ENCODE results near the gene C4B.

C4B gene

DNA sequence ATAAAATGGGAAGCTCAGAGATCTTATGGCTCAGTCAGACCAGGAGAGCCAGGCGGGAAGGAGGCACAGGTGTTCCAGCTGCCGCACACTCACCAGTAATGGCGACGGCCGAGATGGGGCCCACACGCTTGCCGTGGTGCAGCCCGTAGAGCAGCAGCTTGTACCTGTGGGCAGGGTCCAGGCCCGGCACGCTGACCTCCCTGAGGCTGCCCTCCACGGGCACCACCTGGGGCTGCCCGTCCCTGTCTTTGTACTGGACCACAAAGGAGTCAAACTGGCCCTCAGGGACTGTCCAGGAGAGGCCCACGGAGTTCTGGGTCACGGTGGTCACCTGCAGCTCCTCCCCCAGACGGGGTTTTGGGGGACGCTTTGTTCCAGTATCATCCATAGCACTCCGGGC lies 54.9 kb downstream of the C4B start:
- H3K4me3 ChIP-seq (ENCODE audit: low read depth, low read length) = no peak overlapping the region
- peaks cover 2% of the 10 kb centered on the region for H3K4me1 ChIP-seq (ENCODE audit: control insufficient read depth, insufficient read depth, low read length)
- H3K9ac ChIP-seq (ENCODE audit: low read depth, low read length) = no peak overlapping the region
- no peaks in the 10 kb centered on the region for H3K36me3 ChIP-seq (ENCODE audit: control insufficient read depth, insufficient read depth, low read length)
- H3K9me3 ChIP-seq (ENCODE audit: control insufficient read depth, insufficient read depth, low read length) = no peaks in the 10 kb centered on the region
- no peaks in the 10 kb centered on the region for H3K27me3 ChIP-seq (ENCODE audit: control insufficient read depth, insufficient read depth, low read length)

DNA sequence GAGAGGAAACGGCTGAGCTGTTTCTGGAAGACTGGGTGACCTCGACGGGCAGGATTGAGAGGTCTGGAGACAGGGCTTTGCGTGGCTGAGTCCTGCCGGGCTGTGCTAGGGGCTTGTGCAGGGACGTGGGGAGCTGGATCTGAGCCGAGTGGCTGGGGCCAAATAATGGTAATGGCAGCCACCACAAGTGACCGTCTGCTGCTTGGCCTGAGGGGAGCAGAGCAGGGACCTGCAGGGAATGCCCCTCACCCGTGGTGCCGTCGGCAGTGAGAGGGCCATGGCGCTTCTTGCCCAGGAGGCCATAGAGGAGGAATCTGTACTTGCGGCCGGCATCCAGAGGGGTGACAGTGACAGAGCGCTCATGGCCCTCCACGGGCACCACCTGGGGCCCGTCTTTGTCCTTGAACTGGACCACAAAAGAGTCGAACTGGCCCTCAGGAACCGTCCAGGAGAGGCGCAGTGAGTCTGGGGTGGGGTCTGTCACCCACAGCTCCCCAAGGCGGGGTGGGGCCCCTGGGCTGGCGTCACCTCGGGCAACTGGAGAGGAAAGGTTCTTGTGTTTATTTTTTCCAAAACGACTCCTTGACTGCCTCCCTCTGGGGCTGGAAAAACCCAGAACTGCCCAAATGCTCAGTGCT lies 55.4 kb downstream of the C4B start:
- no peaks in the 10 kb centered on the region for H3K9me3 ChIP-seq (ENCODE audit: control insufficient read depth, insufficient read depth, low read length)
- no peaks in the 10 kb centered on the region for H3K36me3 ChIP-seq (ENCODE audit: control insufficient read depth, insufficient read depth, low read length)
- no peak overlapping the region for H3K4me3 ChIP-seq (ENCODE audit: low read depth, low read length)
- no peak overlapping the region for H3K9ac ChIP-seq (ENCODE audit: low read depth, low read length)
- peaks cover 2% of the 10 kb centered on the region for H3K4me1 ChIP-seq (ENCODE audit: control insufficient read depth, insufficient read depth, low read length)
- no peaks in the 10 kb centered on the region for H3K27me3 ChIP-seq (ENCODE audit: control insufficient read depth, insufficient read depth, low read length)

DNA sequence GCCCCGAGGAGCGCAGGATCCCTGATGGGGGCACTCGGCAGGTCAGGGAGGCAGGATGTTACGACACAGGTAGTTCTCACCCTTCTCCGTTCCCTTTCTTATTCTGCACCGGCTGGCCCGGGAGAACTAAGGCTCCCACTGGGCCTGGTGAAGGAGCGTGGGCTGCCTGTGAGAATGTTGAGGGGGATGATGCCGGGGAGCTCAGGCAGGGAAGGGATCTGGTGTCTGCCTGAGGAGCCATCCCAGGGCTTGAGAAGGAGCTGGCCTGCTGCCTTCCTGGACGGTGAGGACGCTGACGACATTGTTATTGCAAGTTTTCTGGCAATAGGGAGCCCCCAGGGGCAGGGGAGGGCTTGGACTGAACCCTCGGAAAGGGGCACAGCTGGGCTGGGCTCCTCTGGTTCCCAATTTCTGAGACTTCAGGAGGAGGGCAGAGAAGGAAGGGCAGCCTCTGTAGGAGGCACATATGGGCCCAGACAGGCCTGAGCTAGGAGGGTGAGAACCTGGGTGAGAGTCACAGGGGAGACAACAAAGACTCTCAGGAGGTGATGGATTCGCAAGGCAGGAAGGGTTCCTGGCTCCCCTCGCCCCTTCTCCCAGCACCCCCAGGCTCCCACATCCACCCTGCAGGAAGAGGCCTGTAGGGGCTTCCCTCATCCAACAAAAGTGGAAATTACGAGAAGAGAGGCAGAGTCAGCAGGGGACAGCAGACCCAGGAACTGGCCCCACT lies 56.4 kb downstream of the C4B start:
- no peaks in the 10 kb centered on the region for H3K36me3 ChIP-seq (ENCODE audit: control insufficient read depth, insufficient read depth, low read length)
- no peaks in the 10 kb centered on the region for H3K27me3 ChIP-seq (ENCODE audit: control insufficient read depth, insufficient read depth, low read length)
- H3K9me3 ChIP-seq (ENCODE audit: control insufficient read depth, insufficient read depth, low read length) = no peaks in the 10 kb centered on the region
- H3K4me1 ChIP-seq (ENCODE audit: control insufficient read depth, insufficient read depth, low read length) = peaks cover 2% of the 10 kb centered on the region
- no peak overlapping the region for H3K9ac ChIP-seq (ENCODE audit: low read depth, low read length)
- H3K4me3 ChIP-seq (ENCODE audit: low read depth, low read length) = no peak overlapping the region

DNA sequence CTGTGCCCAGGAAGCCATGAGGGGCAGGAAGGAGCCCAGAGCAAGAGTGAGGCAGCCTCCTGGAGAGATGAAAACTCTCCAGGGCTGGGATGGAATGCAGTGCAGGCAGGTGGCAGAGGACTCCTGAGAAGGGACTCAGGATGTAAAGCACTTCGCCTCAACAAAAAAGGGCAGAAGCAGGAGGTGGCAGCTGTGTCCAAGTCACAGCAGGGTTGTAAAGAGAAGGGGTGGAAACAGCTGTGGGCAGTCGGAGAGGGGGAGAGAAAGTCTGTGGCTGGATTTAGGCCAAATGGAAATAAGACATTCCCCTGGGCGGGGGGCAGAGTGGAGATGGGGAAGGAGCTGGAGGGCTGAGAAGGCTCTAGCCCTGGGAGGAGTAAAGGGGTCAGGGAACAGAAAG lies 58.5 kb downstream of the C4B start:
- peaks cover 2% of the 10 kb centered on the region for H3K4me1 ChIP-seq (ENCODE audit: control insufficient read depth, insufficient read depth, low read length)
- H3K36me3 ChIP-seq (ENCODE audit: control insufficient read depth, insufficient read depth, low read length) = no peaks in the 10 kb centered on the region
- no peaks in the 10 kb centered on the region for H3K9me3 ChIP-seq (ENCODE audit: control insufficient read depth, insufficient read depth, low read length)
- no peak overlapping the region for H3K9ac ChIP-seq (ENCODE audit: low read depth, low read length)
- no peak overlapping the region for H3K4me3 ChIP-seq (ENCODE audit: low read depth, low read length)
- no peaks in the 10 kb centered on the region for H3K27me3 ChIP-seq (ENCODE audit: control insufficient read depth, insufficient read depth, low read length)

DNA sequence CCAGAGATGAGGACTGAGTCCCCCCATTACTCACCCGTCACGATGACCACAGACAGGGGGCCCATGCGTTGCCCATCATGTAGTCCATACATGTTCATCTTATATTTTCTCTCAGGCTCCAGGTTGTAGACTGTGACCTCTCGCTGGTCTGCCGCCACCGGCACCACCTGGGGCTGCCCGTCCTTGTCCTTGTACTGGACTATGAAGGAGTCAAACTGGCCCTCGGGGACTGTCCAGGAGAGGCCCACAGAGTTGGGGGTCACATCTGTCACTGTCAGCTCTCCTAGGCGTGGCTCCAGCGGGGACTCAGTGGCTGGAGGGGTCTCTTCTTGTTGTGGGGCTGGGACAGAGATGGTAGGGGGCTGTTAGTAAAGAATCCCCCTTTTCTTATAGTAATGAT lies 59.0 kb downstream of the C4B start:
- Histone ChIP-seq H3K9ac (ENCODE audit: low read depth, low read length) (no peak overlapping the region), H3K36me3 (ENCODE audit: control insufficient read depth, insufficient read depth, low read length) (peaks cover under 1% of the 10 kb centered on the region), H3K27me3 (ENCODE audit: control insufficient read depth, insufficient read depth, low read length) (no peaks in the 10 kb centered on the region), H3K4me1 (ENCODE audit: control insufficient read depth, insufficient read depth, low read length) (peaks cover 2% of the 10 kb centered on the region), H3K4me3 (ENCODE audit: low read depth, low read length) (no peak overlapping the region), H3K9me3 (ENCODE audit: control insufficient read depth, insufficient read depth, low read length) (no peaks in the 10 kb centered on the region)

DNA sequence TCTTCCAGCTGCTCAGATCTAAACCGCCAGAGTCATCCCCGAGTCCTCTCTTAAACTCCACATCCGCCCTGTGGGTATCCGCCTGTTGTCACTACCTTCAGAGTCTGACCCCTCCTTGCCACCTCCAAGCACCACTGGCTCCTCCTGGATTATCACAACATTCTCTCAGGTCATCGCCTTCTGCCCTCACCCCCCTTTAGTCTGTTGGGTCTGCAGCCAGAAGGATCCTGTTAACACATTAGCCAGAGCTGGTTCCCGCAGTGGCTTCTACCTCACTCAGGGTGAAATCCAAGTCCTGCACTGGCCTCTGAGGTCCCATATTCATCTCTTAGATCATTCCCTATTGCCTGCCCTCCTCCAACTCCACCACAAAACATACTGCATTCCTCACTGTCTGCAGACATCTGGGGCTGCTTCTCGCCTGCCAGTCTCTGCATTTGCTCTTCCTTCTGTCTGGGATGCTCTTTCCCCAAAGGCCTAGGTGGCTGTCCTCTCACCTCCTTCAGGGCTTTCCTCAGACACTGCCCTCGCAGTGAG lies 60.5 kb downstream of the C4B start:
- peaks cover 4% of the 10 kb centered on the region for H3K36me3 ChIP-seq (ENCODE audit: control insufficient read depth, insufficient read depth, low read length)
- H3K27me3 ChIP-seq (ENCODE audit: control insufficient read depth, insufficient read depth, low read length) = no peaks in the 10 kb centered on the region
- no peaks in the 10 kb centered on the region for H3K9me3 ChIP-seq (ENCODE audit: control insufficient read depth, insufficient read depth, low read length)
- H3K9ac ChIP-seq (ENCODE audit: low read depth, low read length) = no peak overlapping the region
- H3K4me1 ChIP-seq (ENCODE audit: control insufficient read depth, insufficient read depth, low read length) = peaks cover 2% of the 10 kb centered on the region
- H3K4me3 ChIP-seq (ENCODE audit: low read depth, low read length) = no peak overlapping the region

DNA sequence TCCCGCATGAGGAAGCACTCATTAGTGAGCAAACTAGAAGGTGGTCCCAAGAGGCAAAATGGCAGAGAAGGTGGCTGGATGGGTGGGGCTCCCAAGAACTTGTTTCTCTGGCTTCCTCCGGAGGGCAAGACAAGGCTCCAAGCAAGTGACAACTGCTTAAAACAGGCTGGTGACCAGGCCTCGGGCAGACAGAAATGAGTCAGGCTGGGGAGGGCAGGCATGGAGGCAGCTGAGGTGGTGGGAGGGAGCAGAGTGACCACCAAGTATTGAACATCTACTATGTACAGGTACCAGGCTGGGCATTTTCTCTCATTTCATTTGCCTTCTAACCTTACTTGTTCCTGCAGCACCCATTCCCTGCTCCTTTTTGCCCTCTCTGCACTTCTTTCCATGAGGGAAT lies 61.2 kb downstream of the C4B start:
- no peaks in the 10 kb centered on the region for H3K27me3 ChIP-seq (ENCODE audit: control insufficient read depth, insufficient read depth, low read length)
- peaks cover 4% of the 10 kb centered on the region for H3K36me3 ChIP-seq (ENCODE audit: control insufficient read depth, insufficient read depth, low read length)
- H3K9ac ChIP-seq (ENCODE audit: low read depth, low read length) = no peak overlapping the region
- no peak overlapping the region for H3K4me3 ChIP-seq (ENCODE audit: low read depth, low read length)
- no peaks in the 10 kb centered on the region for H3K9me3 ChIP-seq (ENCODE audit: control insufficient read depth, insufficient read depth, low read length)
- no peaks in the 10 kb centered on the region for H3K4me1 ChIP-seq (ENCODE audit: control insufficient read depth, insufficient read depth, low read length)

DNA sequence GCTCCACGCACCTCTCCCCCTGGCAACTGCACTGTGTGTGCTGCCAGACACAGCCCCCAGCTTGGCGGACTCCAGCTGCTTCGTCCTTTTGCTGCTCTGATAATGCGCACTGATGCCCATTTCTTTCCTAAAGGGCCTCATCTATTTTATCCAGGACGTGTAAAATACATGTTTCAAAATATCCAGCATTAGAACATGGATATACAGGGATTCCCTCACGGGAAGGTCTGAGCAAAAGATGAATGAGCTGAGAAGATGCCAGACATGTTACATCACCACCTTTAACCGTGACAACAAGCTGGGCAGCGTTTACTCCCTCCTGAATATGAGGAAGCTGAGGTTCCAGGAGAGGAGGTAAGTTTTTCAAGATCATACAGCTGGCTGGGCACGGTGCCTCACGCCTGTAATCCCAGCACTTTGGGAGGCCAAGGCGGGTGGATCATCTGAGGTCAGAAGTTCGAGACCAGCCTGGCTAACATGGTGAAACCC lies 61.8 kb downstream of the C4B start:
- Histone ChIP-seq H3K36me3 (ENCODE audit: control insufficient read depth, insufficient read depth, low read length) (peaks cover 4% of the 10 kb centered on the region), H3K9me3 (ENCODE audit: control insufficient read depth, insufficient read depth, low read length) (no peaks in the 10 kb centered on the region), H3K9ac (ENCODE audit: low read depth, low read length) (no peak overlapping the region), H3K4me3 (ENCODE audit: low read depth, low read length) (no peak overlapping the region), H3K27me3 (ENCODE audit: control insufficient read depth, insufficient read depth, low read length) (no peaks in the 10 kb centered on the region), H3K4me1 (ENCODE audit: control insufficient read depth, insufficient read depth, low read length) (no peaks in the 10 kb centered on the region)

DNA sequence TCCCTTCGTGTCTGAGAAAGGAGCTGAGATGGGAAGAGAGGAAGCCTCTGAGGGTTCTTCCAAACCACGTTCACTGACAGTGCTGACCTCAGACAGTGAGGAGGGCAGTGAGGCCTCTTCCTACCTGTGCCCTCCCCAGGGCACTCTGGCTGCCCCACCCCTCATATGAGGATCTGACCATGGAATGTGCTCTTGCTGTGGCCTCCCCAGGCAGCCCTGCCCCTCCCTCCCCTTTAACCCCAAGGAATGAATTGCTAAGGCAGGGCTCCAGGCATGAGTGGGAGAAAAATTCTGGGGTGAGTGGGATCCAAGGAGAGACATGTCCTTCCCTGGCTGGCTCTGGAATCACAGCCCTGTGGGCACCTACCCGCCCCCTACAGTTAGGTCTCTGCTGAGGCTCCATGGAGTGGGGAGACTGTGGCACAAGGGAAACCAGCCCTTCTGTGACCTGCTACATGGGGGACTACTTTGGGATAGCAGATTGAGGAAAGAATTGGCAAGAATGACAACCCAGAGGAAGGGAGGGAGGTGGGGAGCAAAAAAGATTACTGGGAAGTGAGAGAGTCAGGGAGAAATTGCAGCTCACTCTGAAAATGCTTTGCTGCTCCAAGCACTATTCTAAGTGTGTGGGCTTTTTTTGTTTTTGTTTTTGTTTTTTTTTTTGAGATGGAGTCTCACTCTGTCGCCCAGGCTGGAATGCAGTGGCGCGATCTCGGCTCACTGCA lies 65.1 kb downstream of the C4B start:
- peaks cover 6% of the 10 kb centered on the region for H3K36me3 ChIP-seq (ENCODE audit: control insufficient read depth, insufficient read depth, low read length)
- H3K9me3 ChIP-seq (ENCODE audit: control insufficient read depth, insufficient read depth, low read length) = no peaks in the 10 kb centered on the region
- H3K4me3 ChIP-seq (ENCODE audit: low read depth, low read length) = no peak overlapping the region
- no peak overlapping the region for H3K9ac ChIP-seq (ENCODE audit: low read depth, low read length)
- no peaks in the 10 kb centered on the region for H3K4me1 ChIP-seq (ENCODE audit: control insufficient read depth, insufficient read depth, low read length)
- no peaks in the 10 kb centered on the region for H3K27me3 ChIP-seq (ENCODE audit: control insufficient read depth, insufficient read depth, low read length)

DNA sequence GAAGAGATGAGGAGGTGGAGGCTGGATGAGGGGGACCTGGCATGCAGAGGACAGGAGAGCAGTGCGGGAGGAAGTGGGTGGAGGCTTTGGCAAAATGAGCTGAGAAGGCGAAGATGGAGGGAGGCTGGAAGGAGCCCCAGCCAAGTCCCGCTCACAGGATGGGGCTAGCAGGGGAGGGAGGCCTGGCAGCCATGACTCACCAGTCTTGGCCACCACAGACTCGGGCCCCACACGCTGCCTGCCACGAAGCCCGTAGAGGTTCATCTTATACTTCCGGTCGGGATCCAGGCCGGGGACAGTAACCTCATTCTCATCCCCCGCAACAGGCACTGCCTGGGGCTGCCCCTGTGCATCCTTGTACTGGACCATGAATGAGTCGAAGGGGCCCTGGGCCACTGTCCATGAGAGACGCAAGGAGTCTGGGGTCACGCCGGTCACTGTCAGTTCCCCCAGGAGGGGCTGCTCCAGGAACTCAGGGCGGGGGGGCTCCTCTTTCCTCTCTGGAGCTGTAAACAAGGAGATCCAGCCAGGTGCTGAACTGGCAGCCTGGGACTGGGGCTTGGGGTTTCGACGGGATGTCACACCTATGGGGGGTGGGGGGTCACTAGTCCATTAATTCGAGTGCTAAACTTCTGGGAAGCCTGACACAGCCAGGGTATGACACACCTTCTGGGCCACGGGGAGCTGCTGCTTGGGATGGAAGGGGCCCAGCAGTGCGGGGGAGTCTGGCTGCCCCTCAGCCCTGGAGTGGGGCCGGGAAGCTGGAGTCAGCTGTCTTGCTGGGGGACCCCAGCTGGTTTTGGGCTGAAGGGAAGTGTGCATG lies 66.8 kb downstream of the C4B start:
- H3K4me3 ChIP-seq (ENCODE audit: low read depth, low read length) = no peak overlapping the region
- H3K4me1 ChIP-seq (ENCODE audit: control insufficient read depth, insufficient read depth, low read length) = peaks cover 2% of the 10 kb centered on the region
- H3K9ac ChIP-seq (ENCODE audit: low read depth, low read length) = no peak overlapping the region
- peaks cover under 1% of the 10 kb centered on the region for H3K27me3 ChIP-seq (ENCODE audit: control insufficient read depth, insufficient read depth, low read length)
- no peaks in the 10 kb centered on the region for H3K9me3 ChIP-seq (ENCODE audit: control insufficient read depth, insufficient read depth, low read length)
- H3K36me3 ChIP-seq (ENCODE audit: control insufficient read depth, insufficient read depth, low read length) = peaks cover 6% of the 10 kb centered on the region

DNA sequence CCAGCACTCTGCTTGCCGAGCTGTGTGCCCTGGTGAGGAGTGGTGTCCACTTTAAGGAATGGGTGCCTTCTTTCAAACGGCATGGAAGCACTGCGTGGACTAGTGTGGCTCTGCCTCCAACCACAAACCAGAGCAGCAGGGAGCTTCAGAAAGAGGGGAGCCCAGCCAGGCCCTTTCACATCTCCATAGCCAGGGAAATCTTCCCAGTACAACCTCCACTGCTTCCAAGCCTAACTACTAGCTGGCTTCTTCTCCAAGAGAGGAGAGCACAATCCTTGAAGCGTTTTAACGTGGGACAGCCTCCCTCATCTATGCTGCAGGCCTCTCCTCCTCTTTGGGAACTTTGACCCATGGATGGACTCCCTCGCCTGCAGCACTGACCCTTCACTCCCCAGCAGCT lies 67.9 kb downstream of the C4B start:
- no peak overlapping the region for H3K9ac ChIP-seq (ENCODE audit: low read depth, low read length)
- H3K9me3 ChIP-seq (ENCODE audit: control insufficient read depth, insufficient read depth, low read length) = no peaks in the 10 kb centered on the region
- peaks cover 6% of the 10 kb centered on the region for H3K36me3 ChIP-seq (ENCODE audit: control insufficient read depth, insufficient read depth, low read length)
- H3K27me3 ChIP-seq (ENCODE audit: control insufficient read depth, insufficient read depth, low read length) = peaks cover 8% of the 10 kb centered on the region
- no peak overlapping the region for H3K4me3 ChIP-seq (ENCODE audit: low read depth, low read length)
- peaks cover 2% of the 10 kb centered on the region for H3K4me1 ChIP-seq (ENCODE audit: control insufficient read depth, insufficient read depth, low read length)

All from iPS-15b (cell line).